Activated T-cell treated with anti-CD3 and anti-CD28 coated beads, Interleukin-2, amount 50 U/mL, for 4 hours (primary cell): ENCODE data around the gene PCDHA2. TPM values are rescaled to one million over a fixed set of nuclear protein-coding genes. Genes with fewer than 3 reads are reported as not detected.
"Not testable (repeated sequence)": the region's sequence is repeated elsewhere in the genome, so short reads cannot be mapped to it uniquely, and the experiment has no call there.

Experiments
- ATAC-seq, 2 donors: fragments of 200-7000 bp; cut with Tn5 transposase; one replicate each; pipeline ENCODE4 v1.10.0; 2021
- DNase-seq: peaks from one replicate; pipeline ENCODE4 v3.0.0-alpha.2; 2020
- H3K27me3 Mint-ChIP-seq: one replicate; pipeline ENCODE4 v1.8.0; 2021; ENCODE audit warnings: low read depth, mixed read lengths
- H3K36me3 Mint-ChIP-seq: one replicate; pipeline ENCODE4 v1.8.0; 2022; ENCODE audit warnings: mixed read lengths; ENCODE audit not compliant: insufficient read depth
- H3K4me1 Mint-ChIP-seq: one replicate; pipeline ENCODE4 v1.8.0; 2021; ENCODE audit warnings: low read depth, mixed read lengths
- H3K4me3 Mint-ChIP-seq: one replicate; pipeline ENCODE4 v1.8.0; 2021; ENCODE audit warnings: mild to moderate bottlenecking, moderate library complexity, mixed read lengths
- H3K9me3 Mint-ChIP-seq: one replicate; pipeline ENCODE4 v1.8.0; 2021; ENCODE audit warnings: mixed read lengths
- total RNA-seq, 3 donors: library from RNA; stranded (reverse); gene quantifications; one replicate each; pipeline ENCODE4 v1.2.1, GENCODE V29; 2021

The PCDHA2 gene
- total RNA-seq, 3 donors from 2014 or later, result not detected

DNA sequence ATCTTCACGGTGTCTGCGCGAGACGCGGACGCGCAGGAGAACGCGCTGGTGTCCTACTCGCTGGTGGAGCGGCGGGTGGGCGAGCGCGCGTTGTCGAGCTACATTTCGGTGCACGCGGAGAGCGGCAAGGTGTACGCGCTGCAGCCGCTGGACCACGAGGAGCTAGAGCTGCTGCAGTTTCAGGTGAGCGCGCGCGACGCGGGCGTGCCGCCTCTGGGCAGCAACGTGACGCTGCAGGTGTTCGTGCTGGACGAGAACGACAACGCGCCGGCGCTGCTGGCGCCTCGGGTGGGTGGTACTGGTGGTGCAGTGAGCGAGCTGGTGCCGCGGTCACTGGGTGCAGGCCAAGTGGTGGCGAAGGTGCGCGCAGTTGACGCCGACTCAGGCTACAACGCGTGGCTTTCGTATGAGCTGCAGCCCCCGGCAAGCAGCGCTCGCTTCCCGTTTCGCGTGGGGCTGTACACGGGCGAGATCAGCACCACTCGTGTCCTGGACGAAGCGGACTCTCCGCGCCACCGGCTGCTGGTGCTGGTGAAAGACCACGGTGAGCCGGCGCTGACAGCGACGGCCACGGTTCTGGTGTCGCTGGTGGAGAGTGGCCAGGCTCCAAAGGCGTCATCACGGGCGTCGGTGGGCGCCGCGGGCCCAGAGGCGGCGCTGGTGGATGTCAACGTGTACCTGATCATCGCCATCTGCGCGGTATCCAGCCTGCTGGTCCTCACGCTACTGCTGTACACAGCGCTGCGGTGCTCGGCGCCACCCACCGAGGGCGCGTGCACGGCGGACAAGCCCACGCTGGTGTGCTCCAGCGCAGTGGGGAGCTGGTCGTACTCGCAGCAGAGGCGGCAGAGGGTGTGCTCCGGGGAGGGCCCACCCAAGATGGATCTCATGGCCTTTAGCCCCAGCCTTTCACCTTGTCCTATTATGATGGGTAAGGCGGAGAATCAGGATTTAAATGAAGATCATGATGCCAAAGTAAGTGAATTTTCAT, 35.2 kb downstream of the PCDHA2 start:
- not testable (repeated sequence) for H3K4me3 Mint-ChIP-seq, H3K4me1 Mint-ChIP-seq, DNase-seq, ATAC-seq, H3K36me3 Mint-ChIP-seq
- peaks cover 33% of the 10 kb centered on the region for H3K9me3 Mint-ChIP-seq
- peaks cover 59% of the 10 kb centered on the region for H3K27me3 Mint-ChIP-seq

DNA sequence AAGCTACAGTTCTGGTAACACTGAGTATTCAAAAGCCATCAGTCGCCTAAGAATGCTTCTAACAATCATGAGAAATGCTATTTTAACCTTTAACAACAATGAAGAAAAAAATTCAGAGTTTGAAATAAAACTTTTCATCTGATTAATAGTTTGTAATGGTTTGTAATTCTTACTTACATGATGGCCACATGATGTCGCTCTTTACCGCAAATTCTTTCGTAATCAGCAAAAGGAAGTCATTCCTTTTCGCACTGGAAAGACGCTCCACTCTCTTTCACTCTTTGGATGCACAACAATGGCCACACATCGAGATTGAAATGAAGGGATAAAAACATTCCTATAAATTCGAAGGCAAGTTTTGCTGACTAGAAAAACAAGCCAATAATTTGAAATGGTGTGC, 39.3 kb downstream of the PCDHA2 start, which contains the start of gene PCDHA7:
TSS of gene PCDHA7 (plus strand) at position 277 of the 400 bp plus-strand sequence. CDS start at position 392, 115 bp downstream.
- H3K4me3 Mint-ChIP-seq, result no peak within 1 kb of the TSS
- no peak for DNase-seq
- no peak for ATAC-seq
- H3K9me3 Mint-ChIP-seq, result peaks cover 16% of the 10 kb centered on the region
- H3K4me1 Mint-ChIP-seq, result no peaks in the 10 kb centered on the region
- H3K36me3 Mint-ChIP-seq, result no peaks in the 10 kb centered on the region
- H3K27me3 Mint-ChIP-seq, result peaks cover 37% of the 10 kb centered on the region

DNA sequence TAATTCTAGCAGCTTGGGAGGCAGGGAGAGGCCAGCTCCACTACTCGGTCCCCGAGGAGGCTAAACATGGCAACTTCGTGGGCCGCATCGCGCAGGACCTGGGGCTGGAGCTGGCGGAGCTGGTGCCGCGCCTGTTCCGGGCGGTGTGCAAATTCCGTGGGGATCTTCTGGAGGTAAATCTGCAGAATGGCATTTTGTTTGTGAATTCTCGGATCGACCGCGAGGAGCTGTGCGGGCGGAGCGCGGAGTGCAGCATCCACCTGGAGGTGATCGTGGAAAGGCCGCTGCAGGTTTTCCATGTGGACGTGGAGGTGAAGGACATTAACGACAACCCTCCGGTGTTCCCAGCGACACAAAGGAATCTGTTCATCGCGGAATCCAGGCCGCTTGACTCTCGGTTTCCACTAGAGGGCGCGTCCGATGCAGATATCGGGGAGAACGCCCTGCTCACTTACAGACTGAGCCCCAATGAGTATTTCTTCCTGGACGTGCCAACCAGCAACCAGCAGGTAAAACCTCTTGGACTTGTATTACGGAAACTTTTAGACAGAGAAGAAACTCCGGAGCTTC, 39.9 kb downstream of the PCDHA2 start:
- H3K27me3 Mint-ChIP-seq, result peaks cover 40% of the 10 kb centered on the region

DNA sequence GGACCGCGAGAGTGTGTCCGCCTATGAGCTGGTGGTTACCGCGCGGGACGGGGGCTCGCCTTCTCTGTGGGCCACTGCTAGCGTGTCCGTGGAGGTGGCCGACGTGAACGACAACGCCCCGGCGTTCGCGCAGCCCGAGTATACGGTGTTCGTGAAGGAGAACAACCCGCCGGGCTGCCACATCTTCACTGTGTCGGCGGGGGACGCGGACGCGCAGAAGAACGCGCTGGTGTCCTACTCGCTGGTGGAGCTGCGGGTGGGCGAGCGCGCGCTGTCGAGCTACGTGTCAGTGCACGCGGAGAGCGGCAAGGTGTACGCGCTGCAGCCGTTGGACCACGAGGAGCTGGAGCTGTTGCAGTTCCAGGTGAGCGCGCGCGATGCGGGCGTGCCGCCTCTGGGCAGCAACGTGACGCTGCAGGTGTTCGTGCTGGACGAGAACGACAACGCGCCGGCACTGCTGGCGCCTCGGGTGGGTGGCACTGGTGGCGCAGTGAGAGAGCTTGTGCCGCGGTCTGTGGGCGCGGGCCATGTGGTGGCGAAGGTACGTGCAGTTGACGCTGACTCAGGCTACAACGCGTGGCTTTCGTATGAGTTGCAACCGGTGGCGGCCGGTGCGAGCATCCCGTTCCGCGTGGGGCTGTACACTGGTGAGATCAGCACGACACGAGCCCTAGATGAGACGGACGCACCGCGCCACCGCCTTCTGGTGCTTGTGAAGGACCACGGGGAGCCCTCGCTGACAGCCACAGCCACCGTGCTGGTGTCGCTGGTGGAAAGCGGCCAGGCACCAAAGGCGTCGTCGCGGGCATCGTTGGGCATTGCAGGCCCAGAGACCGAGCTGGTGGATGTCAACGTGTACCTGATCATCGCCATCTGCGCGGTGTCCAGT, 41.2 kb downstream of the PCDHA2 start:
- Mint-ChIP-seq H3K27me3 (peaks cover 39% of the 10 kb centered on the region), H3K36me3 (no peaks in the 10 kb centered on the region), H3K4me3 (no peak overlapping the region), H3K9me3 (peaks cover 16% of the 10 kb centered on the region), H3K4me1 (no peaks in the 10 kb centered on the region)
- no peak for ATAC-seq
- DNase-seq, result no peak

More for the DNA sequence above, 39.9 kb downstream of the PCDHA2 start:
- not testable (repeated sequence) for H3K36me3 Mint-ChIP-seq, ATAC-seq, H3K4me1 Mint-ChIP-seq, H3K4me3 Mint-ChIP-seq, DNase-seq
- H3K9me3 Mint-ChIP-seq, result peaks cover 16% of the 10 kb centered on the region

DNA sequence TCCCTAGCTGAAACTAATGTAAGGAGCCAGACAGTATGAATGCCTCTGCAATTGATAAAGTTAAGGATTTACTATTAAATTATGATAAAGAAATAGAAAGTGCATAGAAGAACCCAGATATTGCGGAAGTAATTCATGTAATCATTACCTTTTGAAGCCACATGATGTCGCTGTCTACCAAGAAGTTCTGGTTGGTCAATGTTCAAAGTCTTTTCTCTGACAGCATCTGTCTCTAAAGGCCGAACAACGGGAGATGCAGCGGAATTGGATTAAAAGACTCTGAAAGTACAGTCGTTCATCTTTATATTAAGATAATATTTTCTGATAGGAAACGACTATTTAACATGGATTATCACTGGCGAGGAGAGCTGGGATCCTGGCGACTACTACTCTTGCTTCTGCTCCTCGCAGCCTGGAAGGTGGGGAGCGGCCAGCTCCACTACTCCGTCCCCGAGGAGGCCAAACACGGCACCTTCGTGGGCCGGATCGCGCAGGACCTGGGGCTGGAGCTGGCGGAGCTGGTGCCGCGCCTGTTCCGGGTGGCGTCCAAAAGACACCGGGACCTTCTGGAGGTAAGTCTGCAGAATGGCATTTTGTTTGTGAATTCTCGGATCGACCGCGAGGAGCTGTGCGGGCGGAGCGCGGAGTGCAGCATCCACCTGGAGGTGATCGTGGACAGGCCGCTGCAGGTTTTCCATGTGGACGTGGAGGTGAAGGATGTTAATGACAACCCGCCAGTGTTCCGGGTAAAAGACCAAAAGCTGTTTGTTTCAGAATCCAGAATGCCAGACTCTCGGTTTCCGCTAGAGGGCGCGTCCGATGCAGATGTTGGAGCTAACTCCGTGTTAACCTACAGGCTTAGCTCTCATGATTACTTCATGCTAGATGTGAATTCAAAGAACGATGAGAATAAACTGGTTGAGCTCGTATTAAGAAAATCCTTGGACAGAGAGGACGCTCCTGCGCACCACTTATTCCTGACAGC, 46.6 kb downstream of the PCDHA2 start, which contains the start of gene PCDHA8:
TSS of gene PCDHA8 (plus strand) at position 210 of the 985 bp plus-strand sequence. CDS start at position 345, 135 bp downstream.
- H3K4me1 Mint-ChIP-seq, result no peaks in the 10 kb centered on the region
- peaks cover 15% of the 10 kb centered on the region for H3K27me3 Mint-ChIP-seq
- H3K4me3 Mint-ChIP-seq, result no peak within 1 kb of the TSS
- DNase-seq (no peak), ATAC-seq (no peak)
- peaks cover 4% of the 10 kb centered on the region for H3K9me3 Mint-ChIP-seq
- no peaks in the 10 kb centered on the region for H3K36me3 Mint-ChIP-seq

DNA sequence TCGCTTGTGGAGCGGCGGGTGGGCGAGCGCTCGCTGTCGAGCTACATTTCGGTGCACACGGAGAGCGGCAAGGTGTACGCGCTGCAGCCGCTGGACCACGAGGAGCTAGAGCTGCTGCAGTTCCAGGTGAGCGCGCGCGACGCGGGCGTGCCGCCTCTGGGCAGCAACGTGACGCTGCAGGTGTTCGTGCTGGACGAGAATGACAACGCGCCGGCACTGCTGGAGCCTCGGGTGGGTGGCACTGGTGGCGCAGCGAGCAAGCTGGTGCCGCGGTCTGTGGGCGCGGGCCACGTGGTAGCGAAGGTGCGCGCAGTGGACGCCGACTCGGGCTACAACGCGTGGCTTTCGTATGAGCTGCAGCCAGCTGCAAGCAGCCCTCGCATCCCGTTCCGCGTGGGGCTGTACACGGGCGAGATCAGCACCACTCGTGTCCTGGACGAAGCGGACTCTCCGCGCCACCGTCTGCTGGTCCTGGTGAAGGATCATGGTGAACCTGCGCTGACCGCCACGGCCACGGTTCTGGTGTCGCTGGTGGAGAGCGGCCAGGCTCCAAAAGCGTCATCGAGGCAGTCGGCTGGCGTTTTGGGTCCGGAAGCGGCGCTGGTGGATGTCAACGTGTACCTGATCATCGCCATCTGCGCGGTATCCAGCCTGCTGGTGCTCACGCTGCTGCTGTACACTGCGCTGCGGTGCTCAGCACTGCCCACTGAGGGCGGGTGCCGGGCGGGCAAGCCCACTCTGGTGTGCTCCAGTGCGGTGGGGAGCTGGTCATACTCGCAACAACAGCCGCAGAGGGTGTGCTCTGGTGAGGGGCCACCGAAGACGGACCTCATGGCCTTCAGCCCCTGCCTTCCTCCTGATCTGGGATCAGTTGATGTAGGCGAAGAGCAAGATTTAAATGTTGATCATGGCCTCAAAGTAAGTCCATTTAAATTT, 48.4 kb downstream of the PCDHA2 start:
- Mint-ChIP-seq H3K4me3 (no peak overlapping the region), H3K4me1 (no peaks in the 10 kb centered on the region), H3K27me3 (peaks cover 15% of the 10 kb centered on the region), H3K36me3 (peaks cover 3% of the 10 kb centered on the region), H3K9me3 (peaks cover 4% of the 10 kb centered on the region)
- no peak for DNase-seq
- no peak for ATAC-seq

Other genes with a start within 250 kb of the PCDHA2 start
- gene EIF4EBP3, start 247.2 kb upstream of the PCDHA2 start, total RNA-seq, result 10 to 100 TPM in 2 of 3 donors, 1 to 10 TPM in 1; 9.4 to 10.8 (median 10.2) TPM
- 10 to 100 TPM; 57.6 to 68.6 (median 67.7) TPM for gene SRA1, start 237.4 kb upstream of the PCDHA2 start, total RNA-seq
- gene APBB3, start 230.3 kb upstream of the PCDHA2 start, total RNA-seq, result 10 to 100 TPM in 1 of 3 donors, 1 to 10 TPM in 2; 8.0 to 10.4 (median 9.2) TPM
- 100 to 1,000 TPM; 149 to 163 (median 155) TPM for gene SLC35A4, start 230.0 kb upstream of the PCDHA2 start, total RNA-seq
- gene CD14, start 161.7 kb upstream of the PCDHA2 start, total RNA-seq, result under 1 TPM; 0.43 to 0.86 (median 0.50) TPM
- 10 to 100 TPM; 16.5 to 20.6 (median 20.0) TPM for gene TMCO6, start 155.4 kb upstream of the PCDHA2 start, total RNA-seq
- gene NDUFA2, start 147.2 kb upstream of the PCDHA2 start, total RNA-seq, result 10 to 100 TPM; 68.6 to 78.2 (median 72.5) TPM
- 100 to 1,000 TPM; 102 to 110 (median 106) TPM for gene IK, start 147.0 kb upstream of the PCDHA2 start, total RNA-seq
- gene WDR55, start 129.9 kb upstream of the PCDHA2 start, total RNA-seq, result 10 to 100 TPM; 47.7 to 50.0 (median 49.5) TPM
- gene DND1, start 121.3 kb upstream of the PCDHA2 start, total RNA-seq, result 1 to 10 TPM; 3.1 to 5.6 (median 4.5) TPM
- gene HARS1, start 103.5 kb upstream of the PCDHA2 start, total RNA-seq, result 100 to 1,000 TPM; 125 to 133 (median 131) TPM
- 10 to 100 TPM; 28.6 to 31.3 (median 29.5) TPM for gene HARS2, start 103.4 kb upstream of the PCDHA2 start, total RNA-seq
- 10 to 100 TPM; 83.2 to 91.9 (median 83.6) TPM for gene ZMAT2, start 94.4 kb upstream of the PCDHA2 start, total RNA-seq
- gene PCDHA1, start 8.7 kb upstream of the PCDHA2 start, total RNA-seq, result not detected
- gene PCDHA3, start 6.2 kb downstream of the PCDHA2 start, total RNA-seq, result not detected
- under 1 TPM in 2 of 3 donors, not detected in 1; 0.08 to 0.14 TPM for gene PCDHA4, start 12.2 kb downstream of the PCDHA2 start, total RNA-seq
- gene PCDHA5, start 26.8 kb downstream of the PCDHA2 start, total RNA-seq, result not detected
- gene PCDHA6, start 33.1 kb downstream of the PCDHA2 start, total RNA-seq, result not detected
- not detected for gene PCDHA7, start 39.4 kb downstream of the PCDHA2 start, total RNA-seq
- not detected for gene PCDHA8, start 46.3 kb downstream of the PCDHA2 start, total RNA-seq
- not detected for gene PCDHA9, start 53.5 kb downstream of the PCDHA2 start, total RNA-seq
- gene PCDHA10, start 61.0 kb downstream of the PCDHA2 start, total RNA-seq, result not detected
- gene PCDHA11, start 74.1 kb downstream of the PCDHA2 start, total RNA-seq, result not detected
- not detected for gene PCDHA12, start 80.5 kb downstream of the PCDHA2 start, total RNA-seq
- not detected for gene PCDHA13, start 87.3 kb downstream of the PCDHA2 start, total RNA-seq
- gene PCDHAC1, start 131.4 kb downstream of the PCDHA2 start, total RNA-seq, result under 1 TPM in 1 of 3 donors, not detected in 2; 0.05 TPM
- gene PCDHAC2, start 171.6 kb downstream of the PCDHA2 start, total RNA-seq, result not detected